GM19467 (cell line): ENCODE data around the gene CCSER1.
A peak's percentile ranks its signal among the peaks of the same experiment; 100 is the strongest.
"Not testable (repeated sequence)": the region's sequence is repeated elsewhere in the genome, so short reads cannot be mapped to it uniquely, and the experiment has no call there.

Experiments used
- ATAC-seq: cut with Tn5 transposase; IDR thresholded peaks from one replicate; pipeline ENCODE4 v1.9.1; 2021; ENCODE audit warnings: mild to moderate bottlenecking, moderate library complexity; ENCODE audit not compliant: unreplicated experiment

The CCSER1 gene

DNA sequence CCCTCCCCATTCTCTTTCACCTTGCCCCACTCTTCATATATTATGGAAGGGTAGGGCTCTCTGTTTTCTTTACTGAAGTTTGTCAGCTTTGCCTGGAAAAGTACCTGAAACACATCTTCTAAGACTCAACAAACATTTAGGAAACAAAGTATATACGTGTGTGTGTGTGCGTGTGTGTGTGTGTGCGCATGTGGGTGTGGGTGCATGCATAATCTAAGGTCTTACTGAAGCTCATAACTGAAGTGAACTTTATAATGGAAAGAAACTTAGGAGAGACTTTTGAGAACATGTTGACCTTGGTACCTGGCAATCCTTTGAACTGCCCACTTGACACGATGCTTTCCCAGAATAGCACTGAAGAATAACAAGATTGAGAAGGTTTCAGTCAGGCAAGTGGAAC is 1190.2 kb downstream of the CCSER1 start:
- no peak for ATAC-seq

GRCh38 chr4:91319556-91320268 is 1192.5 kb downstream of the CCSER1 start:
- no peak for ATAC-seq

DNA sequence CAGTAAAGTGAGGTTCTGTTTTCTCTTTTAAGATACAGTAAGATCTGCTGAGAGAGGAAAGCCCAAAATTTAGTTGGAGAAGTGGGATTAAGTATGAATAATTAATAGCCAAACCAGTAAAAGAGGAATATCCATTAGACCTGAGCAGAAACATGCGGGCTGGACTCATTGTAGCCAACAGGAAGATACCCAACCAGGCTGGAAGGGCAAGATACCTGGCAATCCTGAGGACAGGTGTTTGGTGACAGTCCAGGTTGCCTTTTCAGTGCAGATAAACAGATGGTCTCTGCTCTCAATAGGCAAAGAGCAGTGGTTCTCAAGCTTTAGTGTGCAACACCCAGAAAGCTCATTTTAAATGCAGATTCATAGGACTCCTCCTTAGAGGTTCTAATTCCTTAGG is 1195.8 kb downstream of the CCSER1 start:
- no peak for ATAC-seq

DNA sequence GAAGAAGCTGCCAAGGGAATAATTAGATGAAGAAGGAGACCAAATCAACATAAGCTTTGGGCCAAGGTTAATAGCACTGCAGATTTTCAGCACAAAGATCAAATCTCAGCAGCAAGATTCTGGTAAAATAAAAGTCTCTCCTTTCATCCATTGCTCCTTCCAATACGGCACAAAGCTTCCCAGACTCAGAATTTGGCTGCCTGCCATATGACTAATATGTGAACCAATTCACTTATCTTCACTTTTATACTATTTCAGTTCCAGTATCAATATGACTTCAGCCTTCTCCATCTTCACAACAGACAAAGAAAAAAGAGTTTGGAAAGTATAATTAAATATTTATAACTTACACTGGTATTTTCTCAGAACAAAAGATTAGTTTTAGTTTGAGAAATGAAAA is 1198.3 kb downstream of the CCSER1 start:
- no peak for ATAC-seq

GRCh38 chr4:91326167-91326566 is 1199.0 kb downstream of the CCSER1 start:
- not testable (repeated sequence) for ATAC-seq

DNA sequence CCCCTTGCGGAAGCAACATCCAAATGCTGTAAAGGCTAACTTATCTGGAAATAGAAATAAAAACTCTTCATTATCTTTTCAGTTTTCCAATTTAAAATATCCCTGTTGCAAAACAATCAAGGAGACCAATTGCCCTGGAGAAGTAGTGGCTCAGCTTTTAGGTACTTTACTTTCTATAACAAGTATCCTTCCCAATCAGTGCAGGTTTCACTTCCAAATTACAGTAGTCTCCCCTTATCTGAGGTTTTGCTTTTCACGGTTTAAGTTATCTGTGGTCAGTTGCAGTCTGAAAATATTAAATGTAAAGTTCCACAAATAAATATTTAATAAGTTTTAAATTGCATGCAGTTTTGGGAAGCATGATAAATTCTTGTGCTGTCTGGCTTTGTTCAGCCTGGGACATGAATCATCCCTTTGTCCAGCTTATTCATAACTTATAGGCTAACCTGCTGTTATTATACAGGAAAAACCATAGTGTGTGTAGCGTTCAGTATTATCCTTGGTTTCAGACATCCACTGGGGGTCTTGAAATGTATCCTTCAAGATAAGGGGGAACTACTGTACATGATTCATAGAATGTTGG is 1203.5 kb downstream of the CCSER1 start:
- ATAC-seq, result no peak

DNA sequence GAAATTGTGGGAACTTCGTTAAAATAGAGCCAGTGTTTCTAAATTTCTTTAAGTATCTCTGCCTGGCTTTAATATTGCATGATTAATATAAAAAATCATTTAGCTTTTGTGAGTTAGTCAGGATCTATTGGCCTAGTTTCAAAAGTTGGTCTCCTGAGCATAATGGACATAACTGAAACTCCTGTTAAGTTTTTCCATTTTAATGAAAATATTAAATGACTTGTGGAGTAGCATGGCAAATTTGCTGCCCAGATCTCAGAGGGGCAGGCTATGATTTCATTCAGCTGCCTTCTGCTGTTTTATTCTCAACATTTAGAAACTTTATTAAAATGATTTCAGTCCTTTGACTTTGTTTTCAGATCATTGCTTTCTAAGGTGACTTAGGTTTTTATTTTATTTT is 1213.6 kb downstream of the CCSER1 start:
- ATAC-seq, result no peak

GRCh38 chr4:91345632-91346031 is 1218.4 kb downstream of the CCSER1 start:
- ATAC-seq, result peak; percentile 55

DNA sequence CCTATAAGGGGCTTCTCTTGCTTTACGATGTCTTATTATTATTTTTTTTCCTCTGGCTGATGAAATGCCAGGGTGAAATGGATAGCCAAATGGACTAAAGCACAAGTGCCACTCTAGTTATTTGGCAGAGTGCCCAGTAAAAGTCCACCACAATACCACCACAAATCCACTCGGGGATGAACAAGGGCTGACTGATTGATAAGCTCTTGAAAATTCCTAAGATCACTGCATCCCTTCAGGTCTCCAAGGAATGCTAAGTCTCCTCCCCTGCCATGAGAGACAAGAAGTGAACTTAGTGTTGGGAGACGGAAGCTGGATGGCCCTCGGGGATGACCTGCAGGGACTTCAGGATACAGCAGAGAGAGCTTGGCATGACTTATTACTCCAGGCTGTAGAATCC is 1229.3 kb downstream of the CCSER1 start:
- ATAC-seq, result not testable (repeated sequence)

GRCh38 chr4:91358016-91358415 is 1230.8 kb downstream of the CCSER1 start:
- not testable (repeated sequence) for ATAC-seq

GRCh38 chr4:91358621-91359020 is 1231.4 kb downstream of the CCSER1 start:
- ATAC-seq, result not testable (repeated sequence)

GRCh38 chr4:91359041-91360031 is 1232.1 kb downstream of the CCSER1 start:
- peak; percentile 46 for ATAC-seq

DNA sequence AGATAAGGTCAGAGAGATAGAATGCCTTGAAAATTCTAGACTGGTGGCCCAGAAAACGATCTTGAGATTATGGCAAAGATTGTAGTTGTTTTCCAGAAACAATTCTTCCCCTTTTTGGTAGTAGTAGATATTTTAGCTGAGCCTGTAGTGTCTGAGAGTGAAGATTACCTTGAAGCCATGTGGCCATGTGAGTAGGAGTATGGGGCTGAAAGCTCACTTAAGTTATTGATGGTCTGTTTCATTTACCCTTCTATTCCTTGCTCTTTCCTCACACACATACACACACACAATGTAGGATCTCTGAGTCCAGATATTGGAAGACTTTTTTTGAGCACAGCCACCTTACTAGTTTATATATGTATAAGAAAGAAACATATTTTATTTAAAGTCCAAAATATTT is 1234.9 kb downstream of the CCSER1 start:
- ATAC-seq, result no peak

DNA sequence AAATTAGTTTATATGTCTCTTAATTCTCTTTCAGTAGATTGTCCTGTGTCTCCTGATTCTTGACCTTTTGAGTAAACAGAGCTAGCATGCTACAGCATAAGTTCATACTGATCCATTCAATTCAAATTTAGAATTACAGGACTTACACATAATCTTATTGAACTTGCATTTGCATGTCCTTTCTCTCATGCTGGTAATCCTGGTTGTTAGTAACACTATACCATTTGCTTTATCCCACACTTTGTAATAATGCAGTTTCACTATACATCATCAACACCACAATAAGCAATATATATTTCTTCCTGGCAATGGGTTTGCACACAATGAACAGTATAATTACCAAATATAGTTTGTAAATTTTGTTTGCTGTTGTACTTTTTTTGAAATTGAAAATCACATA is 1239.4 kb downstream of the CCSER1 start:
- no peak for ATAC-seq

DNA sequence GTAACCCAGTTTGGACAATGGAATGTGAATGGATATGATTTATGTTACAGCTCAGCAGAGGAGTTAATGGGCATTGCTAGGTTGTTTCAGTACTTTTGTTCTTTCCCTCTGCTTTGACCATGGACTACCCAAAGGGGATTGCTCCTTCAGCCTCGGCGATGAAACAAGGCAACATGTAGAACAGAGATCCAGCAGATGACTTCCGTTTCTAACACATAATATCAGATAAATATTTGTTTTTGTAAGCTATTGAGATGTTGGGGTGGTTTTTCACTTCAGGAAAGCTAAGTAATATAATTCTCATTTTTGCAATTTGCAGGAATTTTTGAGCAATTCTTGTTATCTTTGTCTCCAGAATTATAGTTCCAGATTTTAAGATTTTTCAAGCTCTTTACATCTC is 1241.9 kb downstream of the CCSER1 start:
- no peak for ATAC-seq

DNA sequence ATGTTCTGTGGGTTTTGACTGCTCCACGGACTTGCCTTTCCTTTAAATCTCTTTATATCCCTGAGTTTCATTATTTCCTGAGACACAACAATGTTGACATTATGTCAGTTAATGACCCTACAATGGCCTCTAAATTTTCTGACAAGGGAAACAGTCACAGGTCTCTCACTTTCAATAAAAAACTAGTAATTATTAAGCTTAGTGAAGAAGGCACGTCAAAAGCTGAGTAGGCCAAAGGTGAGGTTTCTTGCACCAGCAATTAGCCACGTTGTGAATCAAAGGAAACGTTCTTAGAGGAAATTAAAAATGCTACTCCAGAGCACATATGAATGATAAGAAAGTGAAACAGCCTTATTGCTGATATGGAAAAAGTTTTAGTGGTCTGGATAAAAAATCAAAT is 1246.4 kb downstream of the CCSER1 start:
- no peak for ATAC-seq

- not testable (repeated sequence) for ATAC-seq
Measured at GRCh38 chr4:91405431-91405830, 1278.2 kb downstream of the CCSER1 start.

GRCh38 chr4:91422011-91422410 is 1294.8 kb downstream of the CCSER1 start:
- no peak for ATAC-seq

GRCh38 chr4:91426725-91427124 is 1299.5 kb downstream of the CCSER1 start:
- ATAC-seq, result no peak

GRCh38 chr4:91427171-91427570 is 1300.0 kb downstream of the CCSER1 start:
- no peak for ATAC-seq

DNA sequence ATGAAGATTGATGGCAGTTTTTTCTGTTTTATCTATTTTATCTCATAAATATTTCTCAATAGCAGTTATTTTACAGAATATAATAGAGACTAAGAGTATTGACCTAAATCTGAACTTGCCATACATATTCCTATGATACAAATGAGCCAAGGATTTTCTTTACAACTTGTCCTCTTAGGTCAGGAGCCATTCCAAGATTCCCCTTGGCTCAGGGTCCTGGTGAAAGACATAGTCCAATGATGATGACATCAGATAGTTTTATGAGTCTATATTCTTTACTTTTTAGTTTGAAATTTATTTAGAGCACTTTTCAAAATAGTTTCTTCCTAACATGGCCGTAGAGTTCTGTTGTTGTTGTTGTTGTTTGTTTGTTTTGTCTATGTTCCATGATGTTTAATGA is 1307.4 kb downstream of the CCSER1 start:
- ATAC-seq, result no peak

DNA sequence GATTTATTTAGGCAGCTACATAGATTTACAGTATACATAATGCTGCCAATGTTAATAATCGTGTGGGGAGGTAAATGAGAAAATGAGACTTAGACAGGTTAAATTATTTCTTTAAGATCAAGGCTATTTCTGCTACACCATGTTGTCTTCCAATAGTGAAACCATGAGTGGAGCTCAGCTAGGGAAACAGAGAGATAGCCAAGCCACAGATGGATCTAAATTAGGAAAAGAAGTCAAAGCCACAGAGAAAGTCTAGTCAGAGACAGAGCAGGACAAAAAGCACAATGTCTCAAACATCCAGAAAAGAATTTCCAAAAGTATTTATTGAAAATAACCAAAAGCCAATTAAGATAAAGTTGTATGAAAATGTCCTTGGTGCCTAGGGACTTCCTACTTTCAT is 1309.4 kb downstream of the CCSER1 start:
- no peak for ATAC-seq
